Measurements from ENCODE around the gene GSTT2.
"Not testable (repeated sequence)": the region's sequence is repeated elsewhere in the genome, so short reads cannot be mapped to it uniquely, and the experiment has no call there.

Gene GSTT2

GRCh38 chr22:23979557-23980240 is at the start of gene GSTT2:
GSTT2 (plus strand) TSS chr22:23980134.
- DNase-seq = not testable (repeated sequence)

- no peak for DNase-seq
Observed at GRCh38 chr22:23938328-23939016, 41.5 kb upstream of the GSTT2 start.

GRCh38 chr22:23939017-23939357 is 40.9 kb upstream of the GSTT2 start:
- DNase-seq = no peak

- DNase-seq = not testable (repeated sequence)
Observed at GRCh38 chr22:23940166-23940565, 39.8 kb upstream of the GSTT2 start.

- not testable (repeated sequence) for DNase-seq
Observed at GRCh38 chr22:23947391-23947790, 32.5 kb upstream of the GSTT2 start.

- not testable (repeated sequence) for DNase-seq
Observed at GRCh38 chr22:23949764-23950163, 30.2 kb upstream of the GSTT2 start.

GRCh38 chr22:23951383-23951782 is 28.6 kb upstream of the GSTT2 start:
- not testable (repeated sequence) for DNase-seq

- not testable (repeated sequence) for DNase-seq
Observed at GRCh38 chr22:23952794-23953405, 27.0 kb upstream of the GSTT2 start.

- not testable (repeated sequence) for DNase-seq
Observed at GRCh38 chr22:23953485-23953884, 26.4 kb upstream of the GSTT2 start.

- not testable (repeated sequence) for DNase-seq
Observed at GRCh38 chr22:23954193-23954990, 25.5 kb upstream of the GSTT2 start.

- DNase-seq = not testable (repeated sequence)
Observed at GRCh38 chr22:23954991-23955305, 25.0 kb upstream of the GSTT2 start.

- DNase-seq = not testable (repeated sequence)
Observed at GRCh38 chr22:23955886-23956285, 24.0 kb upstream of the GSTT2 start.

GRCh38 chr22:23956301-23956900 is 23.5 kb upstream of the GSTT2 start:
- peak in 1 of 2 experiments; percentile 30 for DNase-seq

GRCh38 chr22:23961084-23961771 is 18.7 kb upstream of the GSTT2 start, which contains the start of gene GSTT2B:
GSTT2B (minus strand) TSS chr22:23961195; CDS start chr22:23961131, 64 bp downstream.
- DNase-seq = not testable (repeated sequence)

- DNase-seq = not testable (repeated sequence)
Observed at GRCh38 chr22:23966094-23966493, 13.8 kb upstream of the GSTT2 start.

- DNase-seq = not testable (repeated sequence)
Observed at GRCh38 chr22:23966568-23966967, 13.4 kb upstream of the GSTT2 start, which contains the start of gene DDTL. DDTL (plus strand) TSS chr22:23966888; CDS start chr22:23966915, 27 bp downstream.

GRCh38 chr22:23969071-23969470 is 10.9 kb upstream of the GSTT2 start:
- DNase-seq = no peak

- DNase-seq = no peak
Observed at GRCh38 chr22:23970201-23970641, 9.7 kb upstream of the GSTT2 start.

- no peak for DNase-seq
Observed at GRCh38 chr22:23970816-23971486, 9.0 kb upstream of the GSTT2 start.

GRCh38 chr22:23971927-23972326 is 8.0 kb upstream of the GSTT2 start:
- not testable (repeated sequence) for DNase-seq

GRCh38 chr22:23974345-23974744 is 5.6 kb upstream of the GSTT2 start, which contains the start of gene DDT:
DDT (minus strand) TSS chr22:23974441; CDS start chr22:23974414, 27 bp downstream.
- DNase-seq = not testable (repeated sequence)

Data from cerebellar nuclear complex (tissue), 1 donor.